ENCODE results near the gene LPP.

DNA sequence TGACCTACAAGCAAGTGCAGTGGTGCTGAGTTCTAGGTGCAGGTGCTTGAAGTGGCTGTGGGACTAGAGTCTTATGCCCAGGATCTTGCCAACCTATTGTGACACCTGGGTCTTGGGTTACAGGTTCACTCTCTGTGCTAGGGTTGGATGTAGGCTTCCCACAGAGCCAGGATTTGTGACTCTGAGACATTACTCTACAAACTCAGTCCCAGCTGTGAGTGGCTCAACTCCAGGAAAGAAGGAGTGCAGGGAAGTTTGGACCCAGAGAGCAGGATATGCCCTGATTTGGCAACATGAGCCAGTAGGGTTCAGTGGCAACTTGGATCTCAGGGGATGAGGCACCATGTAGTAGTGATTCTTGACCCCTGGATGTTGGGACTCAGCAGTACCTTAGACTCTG is 182.2 kb downstream of the LPP start:
- TF ChIP-seq, protein P1, sequence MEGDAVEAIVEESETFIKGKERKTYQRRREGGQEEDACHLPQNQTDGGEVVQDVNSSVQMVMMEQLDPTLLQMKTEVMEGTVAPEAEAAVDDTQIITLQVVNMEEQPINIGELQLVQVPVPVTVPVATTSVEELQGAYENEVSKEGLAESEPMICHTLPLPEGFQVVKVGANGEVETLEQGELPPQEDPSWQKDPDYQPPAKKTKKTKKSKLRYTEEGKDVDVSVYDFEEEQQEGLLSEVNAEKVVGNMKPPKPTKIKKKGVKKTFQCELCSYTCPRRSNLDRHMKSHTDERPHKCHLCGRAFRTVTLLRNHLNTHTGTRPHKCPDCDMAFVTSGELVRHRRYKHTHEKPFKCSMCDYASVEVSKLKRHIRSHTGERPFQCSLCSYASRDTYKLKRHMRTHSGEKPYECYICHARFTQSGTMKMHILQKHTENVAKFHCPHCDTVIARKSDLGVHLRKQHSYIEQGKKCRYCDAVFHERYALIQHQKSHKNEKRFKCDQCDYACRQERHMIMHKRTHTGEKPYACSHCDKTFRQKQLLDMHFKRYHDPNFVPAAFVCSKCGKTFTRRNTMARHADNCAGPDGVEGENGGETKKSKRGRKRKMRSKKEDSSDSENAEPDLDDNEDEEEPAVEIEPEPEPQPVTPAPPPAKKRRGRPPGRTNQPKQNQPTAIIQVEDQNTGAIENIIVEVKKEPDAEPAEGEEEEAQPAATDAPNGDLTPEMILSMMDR (IDR thresholded peaks at IDR 0.05) = no peak
- no peak for TF ChIP-seq ZFX (IDR thresholded peaks at IDR 0.05; ENCODE audit: borderline replicate concordance)

All from 22Rv1 (cell line).